HEK293T (cell line): Measurements from ENCODE around the gene PCMTD2.

Experiments used
- ARNT ChIP-seq: fragments of 450-650 bp; IDR thresholded peaks from 2 replicates; pipeline ENCODE4 v1.6.1; 2017; ENCODE audit warnings: mild to moderate bottlenecking
- BHLHE40 ChIP-seq: fragments of 450-650 bp; IDR thresholded peaks from 2 replicates; pipeline ENCODE4 v1.6.1; 2016; ENCODE audit warnings: mild to moderate bottlenecking, moderate library complexity, borderline replicate concordance
- CTBP1 ChIP-seq: fragments of 450-650 bp; IDR thresholded peaks from 2 replicates; pipeline ENCODE4 v1.6.1; 2016; ENCODE audit warnings: borderline replicate concordance
- ELF4 ChIP-seq: fragments of 450-650 bp; IDR thresholded peaks from 2 replicates; pipeline ENCODE4 v1.6.1; 2017; ENCODE audit warnings: antibody characterized with exemption
- FOXK2 ChIP-seq: fragments of 450-650 bp; IDR thresholded peaks from 2 replicates; pipeline ENCODE4 v1.6.1; 2016; ENCODE audit warnings: mild to moderate bottlenecking
- FOXM1 ChIP-seq: fragments of 450-650 bp; IDR thresholded peaks from 2 replicates; pipeline ENCODE4 v1.6.1; 2017; ENCODE audit warnings: mild to moderate bottlenecking, borderline replicate concordance
- NFRKB ChIP-seq: fragments of 450-650 bp; IDR thresholded peaks from 2 replicates; pipeline ENCODE4 v1.6.1; 2016; ENCODE audit warnings: mild to moderate bottlenecking, moderate library complexity
- SP1 ChIP-seq: fragments of 450-650 bp; IDR thresholded peaks from 2 replicates; pipeline ENCODE4 v1.6.1; 2017
- SUZ12 ChIP-seq: fragments of 450-650 bp; IDR thresholded peaks from 2 replicates; pipeline ENCODE4 v1.6.1; 2016; ENCODE audit warnings: mild to moderate bottlenecking
- TARDBP ChIP-seq: fragments of 450-650 bp; IDR thresholded peaks from 2 replicates; pipeline ENCODE4 v1.6.1; 2016
- ZNF384 ChIP-seq: fragments of 450-650 bp; IDR thresholded peaks from 2 replicates; pipeline ENCODE4 v1.6.1; 2016
- TF ChIP-seq, protein P1 (sequence below): fragments of 450-650 bp; IDR thresholded peaks from 2 replicates; pipeline ENCODE4 v1.6.1; 2016

DNA sequence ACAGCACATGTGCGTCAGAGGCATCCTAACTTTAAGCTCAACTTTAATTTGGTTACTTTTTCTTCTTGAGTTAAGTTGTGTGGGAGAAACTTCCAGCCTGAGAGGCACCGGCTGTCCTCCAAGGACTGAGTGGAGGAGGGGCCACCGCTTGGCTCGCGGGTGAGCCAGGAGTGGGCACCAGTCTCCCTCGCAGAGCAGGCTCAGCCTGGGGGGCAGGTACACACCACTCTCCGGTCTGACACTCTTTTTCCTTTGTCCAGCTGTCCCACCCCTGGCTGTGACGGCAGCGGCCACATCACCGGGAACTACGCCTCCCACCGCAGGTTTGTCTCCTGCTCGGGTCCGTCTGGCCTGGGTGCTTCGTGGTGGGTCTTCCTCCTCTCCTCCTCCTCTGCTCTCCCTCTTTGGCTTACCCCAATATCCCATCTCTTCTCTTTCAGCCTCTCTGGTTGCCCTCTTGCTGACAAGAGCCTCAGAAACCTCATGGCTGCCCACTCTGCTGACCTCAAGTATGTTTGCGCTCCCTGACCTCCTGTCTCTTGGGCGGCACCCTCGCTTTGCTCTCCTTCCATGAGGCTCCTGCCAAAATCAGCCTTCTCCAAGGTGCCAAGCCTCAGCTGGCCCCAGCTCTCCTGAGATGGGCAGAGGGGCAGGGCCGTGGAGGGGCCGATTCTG, 32.6 kb upstream of the PCMTD2 start:
- TF ChIP-seq FOXM1 (no peak), ZNF384 (no peak), FOXK2 (no peak), TARDBP (no peak), CTBP1 (no peak), SP1 (no peak), NFRKB (no peak), SUZ12 (no peak), ELF4 (no peak), BHLHE40 (no peak), ARNT (no peak)
- TF ChIP-seq, protein P1, sequence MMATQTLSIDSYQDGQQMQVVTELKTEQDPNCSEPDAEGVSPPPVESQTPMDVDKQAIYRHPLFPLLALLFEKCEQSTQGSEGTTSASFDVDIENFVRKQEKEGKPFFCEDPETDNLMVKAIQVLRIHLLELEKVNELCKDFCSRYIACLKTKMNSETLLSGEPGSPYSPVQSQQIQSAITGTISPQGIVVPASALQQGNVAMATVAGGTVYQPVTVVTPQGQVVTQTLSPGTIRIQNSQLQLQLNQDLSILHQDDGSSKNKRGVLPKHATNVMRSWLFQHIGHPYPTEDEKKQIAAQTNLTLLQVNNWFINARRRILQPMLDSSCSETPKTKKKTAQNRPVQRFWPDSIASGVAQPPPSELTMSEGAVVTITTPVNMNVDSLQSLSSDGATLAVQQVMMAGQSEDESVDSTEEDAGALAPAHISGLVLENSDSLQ = no peak
